Gastrocnemius medialis (tissue), 4 donors: ENCODE measurements around the gene RPL22L1.
"Not testable (repeated sequence)": the region's sequence is repeated elsewhere in the genome, so short reads cannot be mapped to it uniquely, and the experiment has no call there.

Experiments
- POLR2A ChIP-seq, 2 donors: fragments of 450-650 bp; IDR thresholded peaks; one replicate each; pipeline ENCODE4 v1.6.1; 2017; ENCODE audit warnings: antibody characterized with exemption in 2 of 2, mild to moderate bottlenecking in 2 of 2, moderate library complexity in 2 of 2
- TF ChIP-seq, protein P1 (sequence below), 5 experiments: fragments of 450-650 bp in 3 of 5; fragments of 200-600 bp in 2 of 5; sonication (generic) in 2 of 5; IDR thresholded peaks in 4 of 5; conservative IDR thresholded peaks in 1 of 5; 1 replicate in 4 of 5; 2 replicates in 1 of 5; pipeline ENCODE4 v1.5.1; 2016 to 2019; ENCODE audit warnings: antibody characterized with exemption in 5 of 5, mild to moderate bottlenecking in 3 of 5, moderate library complexity in 3 of 5

- TF ChIP-seq POLR2A (IDR thresholded peaks at IDR 0.05): not testable (repeated sequence)
- TF ChIP-seq, protein P1, sequence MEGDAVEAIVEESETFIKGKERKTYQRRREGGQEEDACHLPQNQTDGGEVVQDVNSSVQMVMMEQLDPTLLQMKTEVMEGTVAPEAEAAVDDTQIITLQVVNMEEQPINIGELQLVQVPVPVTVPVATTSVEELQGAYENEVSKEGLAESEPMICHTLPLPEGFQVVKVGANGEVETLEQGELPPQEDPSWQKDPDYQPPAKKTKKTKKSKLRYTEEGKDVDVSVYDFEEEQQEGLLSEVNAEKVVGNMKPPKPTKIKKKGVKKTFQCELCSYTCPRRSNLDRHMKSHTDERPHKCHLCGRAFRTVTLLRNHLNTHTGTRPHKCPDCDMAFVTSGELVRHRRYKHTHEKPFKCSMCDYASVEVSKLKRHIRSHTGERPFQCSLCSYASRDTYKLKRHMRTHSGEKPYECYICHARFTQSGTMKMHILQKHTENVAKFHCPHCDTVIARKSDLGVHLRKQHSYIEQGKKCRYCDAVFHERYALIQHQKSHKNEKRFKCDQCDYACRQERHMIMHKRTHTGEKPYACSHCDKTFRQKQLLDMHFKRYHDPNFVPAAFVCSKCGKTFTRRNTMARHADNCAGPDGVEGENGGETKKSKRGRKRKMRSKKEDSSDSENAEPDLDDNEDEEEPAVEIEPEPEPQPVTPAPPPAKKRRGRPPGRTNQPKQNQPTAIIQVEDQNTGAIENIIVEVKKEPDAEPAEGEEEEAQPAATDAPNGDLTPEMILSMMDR (IDR thresholded peaks at IDR 0.05 in 4 of 5, conservative IDR thresholded peaks at IDR 0.05 in 1 of 5): not testable (repeated sequence)
These were observed 46.4 kb downstream of the RPL22L1 start for GRCh38 chr3:170823562-170823961.
